HepG2 (cell line): Measurements from ENCODE around the gene FAM217B. TPM values are rescaled to one million over a fixed set of nuclear protein-coding genes. Genes with fewer than 3 reads are reported as not detected.

Experiments used
- ATF7-NPFF ChIP-seq: sonication (generic); formaldehyde crosslinking; IDR thresholded peaks from 2 replicates; pipeline ENCODE4 v1.8.1; 2023; ENCODE audit warnings: mild to moderate bottlenecking, low read depth, missing genetic modification reagents, moderate library complexity
- ERF ChIP-seq: IDR thresholded peaks from 2 replicates; pipeline ENCODE4 v1.6.1; 2018; ENCODE audit warnings: missing biosample characterization, missing genetic modification reagents
- HNRNPL ChIP-seq: fragments of 200-400 bp; formaldehyde crosslinking; IDR thresholded peaks from 2 replicates; pipeline ENCODE4 v1.6.1; 2017; ENCODE audit warnings: mild to moderate bottlenecking, low read depth, low read length
- IRX3 ChIP-seq: sonication (generic); formaldehyde crosslinking; IDR thresholded peaks from 2 replicates; pipeline ENCODE4 v1.8.1; 2023; ENCODE audit warnings: mild to moderate bottlenecking, low read depth, missing genetic modification reagents, borderline replicate concordance
- KAT2B ChIP-seq: fragments of 150-350 bp; IDR thresholded peaks from 2 replicates; pipeline ENCODE4 v1.6.1; 2014; ENCODE audit warnings: low read depth, low read length, borderline replicate concordance
- MED13 ChIP-seq: sonication (generic); formaldehyde crosslinking; IDR thresholded peaks from 2 replicates; pipeline ENCODE4 v1.5.0; 2020; ENCODE audit warnings: missing genetic modification reagents
- MIXL1 ChIP-seq: IDR thresholded peaks from 2 replicates; pipeline ENCODE4 v1.6.1; 2016
- PAWR ChIP-seq: sonication (generic); formaldehyde crosslinking; IDR thresholded peaks from 2 replicates; pipeline ENCODE4 v1.4.0; 2020; ENCODE audit warnings: missing genetic modification reagents, mild to moderate bottlenecking, borderline replicate concordance
- PHF21A ChIP-seq: sonication (generic); formaldehyde crosslinking; IDR thresholded peaks from 2 replicates; pipeline ENCODE4 v1.5.0; 2020; ENCODE audit warnings: mild to moderate bottlenecking, missing genetic modification reagents
- SMAD9 ChIP-seq: sonication (generic); formaldehyde crosslinking; IDR thresholded peaks from 2 replicates; pipeline ENCODE4 v1.5.1; 2020; ENCODE audit warnings: mild to moderate bottlenecking, missing genetic modification reagents
- TCF7 ChIP-seq: sonication (generic); IDR thresholded peaks from 2 replicates; pipeline ENCODE4 v1.6.1; 2016; ENCODE audit warnings: antibody characterized with exemption, low read depth
- XBP1 ChIP-seq: sonication (generic); formaldehyde crosslinking; IDR thresholded peaks from 2 replicates; pipeline ENCODE4 v1.5.0; 2020; ENCODE audit warnings: missing genetic modification reagents
- ZFY ChIP-seq: sonication (generic); formaldehyde crosslinking; IDR thresholded peaks from 2 replicates; pipeline ENCODE4 v1.4.0; 2020; ENCODE audit warnings: missing genetic modification reagents
- ZNF510 ChIP-seq: sonication (generic); formaldehyde crosslinking; IDR thresholded peaks from 2 replicates; pipeline ENCODE4 v1.4.0; 2020; ENCODE audit warnings: low read depth, mild to moderate bottlenecking, missing genetic modification reagents
- polyA plus RNA-seq, 8 experiments: library from polyadenylated mRNA; depleted of rRNA in 3 of 8; stranded (reverse) in 7 of 8; unstranded in 1 of 8; fragments of >200 nt; fragmentation: Illumina TruSeq in 4 of 8; extraction: Trizol in 4 of 8; gene quantifications; 2 replicates each; pipeline versions ENCODE4 v1.2.1 to v1.2.3, GENCODE V29; 2011 to 2016; ENCODE audit warnings: low read depth in 4 of 8, missing spikeins in 1 of 8, mixed read lengths in 1 of 8; ENCODE audit not compliant: insufficient read depth in 1 of 8
- total RNA-seq, 5 experiments: library from RNA; depleted of rRNA; stranded (reverse); fragments of >200 nt; fragmentation: Illumina TruSeq; extraction: Trizol; gene quantifications; 2 replicates each; pipeline ENCODE4 v1.2.3, GENCODE V29; 2016; ENCODE audit warnings: low read depth in 1 of 5
- TF ChIP-seq, protein P1 (sequence below): IDR thresholded peaks from 2 replicates; pipeline ENCODE4 v1.4.0; 2020; ENCODE audit warnings: mild to moderate bottlenecking, missing genetic modification reagents
- TF ChIP-seq, protein P2 (sequence below): IDR thresholded peaks from 2 replicates; pipeline ENCODE4 v1.6.1; 2018; ENCODE audit warnings: missing genetic modification reagents
- TF ChIP-seq, protein P3 (sequence below): sonication (generic); formaldehyde crosslinking; conservative IDR thresholded peaks from 2 replicates; pipeline ENCODE4 v1.8.0; 2022; ENCODE audit warnings: missing genetic modification reagents
- TF ChIP-seq, protein P4 (sequence below): sonication (generic); formaldehyde crosslinking; conservative IDR thresholded peaks from 2 replicates; pipeline ENCODE4 v1.4.0; 2020; ENCODE audit warnings: mild to moderate bottlenecking, missing genetic modification reagents, moderate library complexity
- TF ChIP-seq, protein P5 (sequence below): sonication (generic); formaldehyde crosslinking; IDR thresholded peaks from 2 replicates; pipeline ENCODE4 v1.4.0; 2020; ENCODE audit warnings: missing genetic modification reagents, low read depth, mild to moderate bottlenecking, borderline replicate concordance

FAM217B gene
- total and polyA plus RNA-seq, 2 of the 13 experiments (the other 11 are each of a cell fraction or from before 2014, with no cell fraction given) = 11.1 to 14.3 TPM

DNA sequence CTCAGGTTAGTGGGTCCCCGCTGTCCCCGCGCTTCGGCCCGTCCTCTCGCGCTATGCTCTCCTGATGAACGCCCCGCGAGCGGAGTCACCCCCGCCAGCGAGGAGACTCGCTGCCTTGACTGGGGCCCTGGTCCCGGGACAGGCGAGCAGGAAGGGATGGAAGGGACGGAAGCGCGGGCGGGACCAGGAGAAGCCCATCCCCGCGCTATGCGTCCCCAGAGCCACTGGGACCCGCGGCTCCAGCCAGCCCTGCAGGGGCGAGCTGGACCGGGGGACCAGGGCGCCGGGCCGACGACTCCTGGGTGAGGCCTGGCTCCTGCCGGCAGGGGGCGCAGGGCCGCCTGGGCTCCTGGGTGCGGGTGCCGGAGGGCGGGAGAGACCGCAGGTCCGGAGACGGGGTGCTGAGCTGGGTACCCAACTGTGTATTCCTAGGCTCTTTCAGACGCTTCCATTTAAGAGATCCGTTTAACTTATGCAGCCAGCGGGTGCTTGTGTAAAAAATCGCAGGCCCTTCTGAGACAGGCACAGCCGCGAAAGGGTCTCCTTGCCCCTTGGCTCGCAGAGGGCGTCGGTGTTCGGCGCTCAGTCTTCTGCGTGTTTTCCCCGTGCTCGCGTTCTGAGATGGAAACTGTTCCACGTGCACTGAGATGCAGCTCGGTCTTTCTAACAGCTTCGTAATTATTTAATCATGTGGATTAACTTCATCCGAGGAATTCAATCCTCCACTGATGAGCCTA is 6.2 kb upstream of the FAM217B start (continued):
- TF ChIP-seq, protein P1, sequence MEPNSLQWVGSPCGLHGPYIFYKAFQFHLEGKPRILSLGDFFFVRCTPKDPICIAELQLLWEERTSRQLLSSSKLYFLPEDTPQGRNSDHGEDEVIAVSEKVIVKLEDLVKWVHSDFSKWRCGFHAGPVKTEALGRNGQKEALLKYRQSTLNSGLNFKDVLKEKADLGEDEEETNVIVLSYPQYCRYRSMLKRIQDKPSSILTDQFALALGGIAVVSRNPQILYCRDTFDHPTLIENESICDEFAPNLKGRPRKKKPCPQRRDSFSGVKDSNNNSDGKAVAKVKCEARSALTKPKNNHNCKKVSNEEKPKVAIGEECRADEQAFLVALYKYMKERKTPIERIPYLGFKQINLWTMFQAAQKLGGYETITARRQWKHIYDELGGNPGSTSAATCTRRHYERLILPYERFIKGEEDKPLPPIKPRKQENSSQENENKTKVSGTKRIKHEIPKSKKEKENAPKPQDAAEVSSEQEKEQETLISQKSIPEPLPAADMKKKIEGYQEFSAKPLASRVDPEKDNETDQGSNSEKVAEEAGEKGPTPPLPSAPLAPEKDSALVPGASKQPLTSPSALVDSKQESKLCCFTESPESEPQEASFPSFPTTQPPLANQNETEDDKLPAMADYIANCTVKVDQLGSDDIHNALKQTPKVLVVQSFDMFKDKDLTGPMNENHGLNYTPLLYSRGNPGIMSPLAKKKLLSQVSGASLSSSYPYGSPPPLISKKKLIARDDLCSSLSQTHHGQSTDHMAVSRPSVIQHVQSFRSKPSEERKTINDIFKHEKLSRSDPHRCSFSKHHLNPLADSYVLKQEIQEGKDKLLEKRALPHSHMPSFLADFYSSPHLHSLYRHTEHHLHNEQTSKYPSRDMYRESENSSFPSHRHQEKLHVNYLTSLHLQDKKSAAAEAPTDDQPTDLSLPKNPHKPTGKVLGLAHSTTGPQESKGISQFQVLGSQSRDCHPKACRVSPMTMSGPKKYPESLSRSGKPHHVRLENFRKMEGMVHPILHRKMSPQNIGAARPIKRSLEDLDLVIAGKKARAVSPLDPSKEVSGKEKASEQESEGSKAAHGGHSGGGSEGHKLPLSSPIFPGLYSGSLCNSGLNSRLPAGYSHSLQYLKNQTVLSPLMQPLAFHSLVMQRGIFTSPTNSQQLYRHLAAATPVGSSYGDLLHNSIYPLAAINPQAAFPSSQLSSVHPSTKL (CRISPR knock-in tag) = peak; percentile 25; the same call in 1 of the 2 replicates
- TF ChIP-seq, protein P2, sequence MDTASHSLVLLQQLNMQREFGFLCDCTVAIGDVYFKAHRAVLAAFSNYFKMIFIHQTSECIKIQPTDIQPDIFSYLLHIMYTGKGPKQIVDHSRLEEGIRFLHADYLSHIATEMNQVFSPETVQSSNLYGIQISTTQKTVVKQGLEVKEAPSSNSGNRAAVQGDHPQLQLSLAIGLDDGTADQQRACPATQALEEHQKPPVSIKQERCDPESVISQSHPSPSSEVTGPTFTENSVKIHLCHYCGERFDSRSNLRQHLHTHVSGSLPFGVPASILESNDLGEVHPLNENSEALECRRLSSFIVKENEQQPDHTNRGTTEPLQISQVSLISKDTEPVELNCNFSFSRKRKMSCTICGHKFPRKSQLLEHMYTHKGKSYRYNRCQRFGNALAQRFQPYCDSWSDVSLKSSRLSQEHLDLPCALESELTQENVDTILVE (CRISPR knock-in tag) = no peak
- TF ChIP-seq PAWR (CRISPR knock-in tag) (no peak), ZNF510 (no peak), XBP1 (CRISPR knock-in tag) (no peak), KAT2B (no peak), MED13 (CRISPR knock-in tag) (no peak), MIXL1 (CRISPR knock-in tag) (no peak), ZFY (CRISPR knock-in tag) (0 out of 2 replicates have a peak, but pooled peaks have one; percentile 30), ATF7-NPFF (CRISPR knock-in tag) (no peak), ERF (CRISPR knock-in tag) (0 out of 2 replicates have a peak, but pooled peaks have one; percentile 25), TCF7 (no peak), PHF21A (CRISPR knock-in tag) (no peak), SMAD9 (CRISPR knock-in tag) (peak; percentile 24; the same call in 1 of the 2 replicates), HNRNPL (no peak), IRX3 (CRISPR knock-in tag) (no peak)
- TF ChIP-seq, protein P3, sequence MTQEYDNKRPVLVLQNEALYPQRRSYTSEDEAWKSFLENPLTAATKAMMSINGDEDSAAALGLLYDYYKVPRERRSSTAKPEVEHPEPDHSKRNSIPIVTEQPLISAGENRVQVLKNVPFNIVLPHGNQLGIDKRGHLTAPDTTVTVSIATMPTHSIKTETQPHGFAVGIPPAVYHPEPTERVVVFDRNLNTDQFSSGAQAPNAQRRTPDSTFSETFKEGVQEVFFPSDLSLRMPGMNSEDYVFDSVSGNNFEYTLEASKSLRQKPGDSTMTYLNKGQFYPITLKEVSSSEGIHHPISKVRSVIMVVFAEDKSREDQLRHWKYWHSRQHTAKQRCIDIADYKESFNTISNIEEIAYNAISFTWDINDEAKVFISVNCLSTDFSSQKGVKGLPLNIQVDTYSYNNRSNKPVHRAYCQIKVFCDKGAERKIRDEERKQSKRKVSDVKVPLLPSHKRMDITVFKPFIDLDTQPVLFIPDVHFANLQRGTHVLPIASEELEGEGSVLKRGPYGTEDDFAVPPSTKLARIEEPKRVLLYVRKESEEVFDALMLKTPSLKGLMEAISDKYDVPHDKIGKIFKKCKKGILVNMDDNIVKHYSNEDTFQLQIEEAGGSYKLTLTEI (CRISPR knock-in tag) = no peak
- TF ChIP-seq, protein P4, sequence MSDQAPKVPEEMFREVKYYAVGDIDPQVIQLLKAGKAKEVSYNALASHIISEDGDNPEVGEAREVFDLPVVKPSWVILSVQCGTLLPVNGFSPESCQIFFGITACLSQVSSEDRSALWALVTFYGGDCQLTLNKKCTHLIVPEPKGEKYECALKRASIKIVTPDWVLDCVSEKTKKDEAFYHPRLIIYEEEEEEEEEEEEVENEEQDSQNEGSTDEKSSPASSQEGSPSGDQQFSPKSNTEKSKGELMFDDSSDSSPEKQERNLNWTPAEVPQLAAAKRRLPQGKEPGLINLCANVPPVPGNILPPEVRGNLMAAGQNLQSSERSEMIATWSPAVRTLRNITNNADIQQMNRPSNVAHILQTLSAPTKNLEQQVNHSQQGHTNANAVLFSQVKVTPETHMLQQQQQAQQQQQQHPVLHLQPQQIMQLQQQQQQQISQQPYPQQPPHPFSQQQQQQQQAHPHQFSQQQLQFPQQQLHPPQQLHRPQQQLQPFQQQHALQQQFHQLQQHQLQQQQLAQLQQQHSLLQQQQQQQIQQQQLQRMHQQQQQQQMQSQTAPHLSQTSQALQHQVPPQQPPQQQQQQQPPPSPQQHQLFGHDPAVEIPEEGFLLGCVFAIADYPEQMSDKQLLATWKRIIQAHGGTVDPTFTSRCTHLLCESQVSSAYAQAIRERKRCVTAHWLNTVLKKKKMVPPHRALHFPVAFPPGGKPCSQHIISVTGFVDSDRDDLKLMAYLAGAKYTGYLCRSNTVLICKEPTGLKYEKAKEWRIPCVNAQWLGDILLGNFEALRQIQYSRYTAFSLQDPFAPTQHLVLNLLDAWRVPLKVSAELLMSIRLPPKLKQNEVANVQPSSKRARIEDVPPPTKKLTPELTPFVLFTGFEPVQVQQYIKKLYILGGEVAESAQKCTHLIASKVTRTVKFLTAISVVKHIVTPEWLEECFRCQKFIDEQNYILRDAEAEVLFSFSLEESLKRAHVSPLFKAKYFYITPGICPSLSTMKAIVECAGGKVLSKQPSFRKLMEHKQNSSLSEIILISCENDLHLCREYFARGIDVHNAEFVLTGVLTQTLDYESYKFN (CRISPR knock-in tag) = no peak
- TF ChIP-seq, protein P5, sequence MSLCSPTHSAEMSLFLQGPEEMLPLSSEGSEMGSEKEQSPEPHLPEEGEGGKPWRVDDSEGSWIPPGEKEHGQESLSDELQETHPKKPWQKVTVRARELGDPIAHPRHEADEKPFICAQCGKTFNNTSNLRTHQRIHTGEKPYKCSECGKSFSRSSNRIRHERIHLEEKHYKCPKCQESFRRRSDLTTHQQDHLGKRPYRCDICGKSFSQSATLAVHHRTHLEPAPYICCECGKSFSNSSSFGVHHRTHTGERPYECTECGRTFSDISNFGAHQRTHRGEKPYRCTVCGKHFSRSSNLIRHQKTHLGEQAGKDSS (CRISPR knock-in tag) = 0 out of 2 replicates have a peak, but pooled peaks have one; percentile 60
